Measurements from ENCODE around the gene MRPS24. TPM values are rescaled to one million over a fixed set of nuclear protein-coding genes. Genes with fewer than 3 reads are reported as not detected.
"Not testable (repeated sequence)": the region's sequence is repeated elsewhere in the genome, so short reads cannot be mapped to it uniquely, and the experiment has no call there.

MRPS24 gene
- total RNA-seq, 1 donor from 2014 or later, result 61.5 TPM

- Histone ChIP-seq H3K4me3 (no peak overlapping the region), H3K27ac (no peak overlapping the region), H3K4me1 (no peaks in the 10 kb centered on the region), H3K9me3 (no peaks in the 10 kb centered on the region), H3K27me3 (no peaks in the 10 kb centered on the region), H3K36me3 (no peaks in the 10 kb centered on the region)
- TF ChIP-seq, protein P1, sequence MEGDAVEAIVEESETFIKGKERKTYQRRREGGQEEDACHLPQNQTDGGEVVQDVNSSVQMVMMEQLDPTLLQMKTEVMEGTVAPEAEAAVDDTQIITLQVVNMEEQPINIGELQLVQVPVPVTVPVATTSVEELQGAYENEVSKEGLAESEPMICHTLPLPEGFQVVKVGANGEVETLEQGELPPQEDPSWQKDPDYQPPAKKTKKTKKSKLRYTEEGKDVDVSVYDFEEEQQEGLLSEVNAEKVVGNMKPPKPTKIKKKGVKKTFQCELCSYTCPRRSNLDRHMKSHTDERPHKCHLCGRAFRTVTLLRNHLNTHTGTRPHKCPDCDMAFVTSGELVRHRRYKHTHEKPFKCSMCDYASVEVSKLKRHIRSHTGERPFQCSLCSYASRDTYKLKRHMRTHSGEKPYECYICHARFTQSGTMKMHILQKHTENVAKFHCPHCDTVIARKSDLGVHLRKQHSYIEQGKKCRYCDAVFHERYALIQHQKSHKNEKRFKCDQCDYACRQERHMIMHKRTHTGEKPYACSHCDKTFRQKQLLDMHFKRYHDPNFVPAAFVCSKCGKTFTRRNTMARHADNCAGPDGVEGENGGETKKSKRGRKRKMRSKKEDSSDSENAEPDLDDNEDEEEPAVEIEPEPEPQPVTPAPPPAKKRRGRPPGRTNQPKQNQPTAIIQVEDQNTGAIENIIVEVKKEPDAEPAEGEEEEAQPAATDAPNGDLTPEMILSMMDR (IDR thresholded peaks at IDR 0.05), result no peak
- DNase-seq (no peak), ATAC-seq (no peak)
- intact Hi-C loops (cut with DNase I), result no loop called here
Observed at GRCh38 chr7:43844662-43845061, 24.7 kb downstream of the MRPS24 start.

- no peaks in the 10 kb centered on the region for H3K36me3 ChIP-seq
- H3K27me3 ChIP-seq, result no peaks in the 10 kb centered on the region
- H3K4me3 ChIP-seq, result no peak overlapping the region
- no peak overlapping the region for H3K27ac ChIP-seq
- H3K4me1 ChIP-seq, result no peaks in the 10 kb centered on the region
- intact Hi-C loops (cut with DNase I), result no loop called here
- DNase-seq, result no peak
- TF ChIP-seq, protein P1 (IDR thresholded peaks at IDR 0.05), result no peak
- H3K9me3 ChIP-seq, result no peaks in the 10 kb centered on the region
- ATAC-seq, result no peak
Observed at GRCh38 chr7:43844257-43844656, 25.1 kb downstream of the MRPS24 start.

DNA sequence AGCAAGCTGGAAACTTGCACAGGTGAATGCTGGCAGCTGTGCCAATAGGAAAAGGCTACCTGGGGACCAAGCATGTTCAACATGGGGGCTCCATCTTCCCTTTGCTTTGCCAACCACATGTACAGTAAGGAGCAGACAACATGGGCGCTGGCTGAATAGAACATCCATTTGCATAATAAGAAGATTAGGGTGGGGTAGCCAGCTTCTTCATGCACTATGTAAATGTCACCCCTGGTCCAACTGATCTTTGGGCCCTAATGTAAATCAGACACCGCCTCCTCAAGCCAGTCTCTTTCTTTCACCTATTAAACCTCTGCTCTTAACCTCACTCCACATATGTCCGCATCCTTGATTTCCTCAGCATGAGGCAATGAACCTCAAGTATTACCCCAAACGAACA, 26.0 kb downstream of the MRPS24 start:
- ATAC-seq (no peak), DNase-seq (no peak)
- TF ChIP-seq, protein P1 (IDR thresholded peaks at IDR 0.05), result no peak
- Histone ChIP-seq H3K9me3 (no peaks in the 10 kb centered on the region), H3K27me3 (no peaks in the 10 kb centered on the region), H3K4me3 (no peak overlapping the region), H3K36me3 (no peaks in the 10 kb centered on the region), H3K4me1 (no peaks in the 10 kb centered on the region), H3K27ac (no peak overlapping the region)
- intact Hi-C loops (cut with DNase I), result no loop called here

GRCh38 chr7:43838201-43838658, 31.1 kb downstream of the MRPS24 start:
- intact Hi-C loops (cut with DNase I), result no loop called here
- H3K27ac ChIP-seq, result no peak overlapping the region
- no peaks in the 10 kb centered on the region for H3K4me1 ChIP-seq
- H3K4me3 ChIP-seq, result no peak overlapping the region
- H3K27me3 ChIP-seq, result no peaks in the 10 kb centered on the region
- DNase-seq (no peak), ATAC-seq (no peak)
- H3K36me3 ChIP-seq, result no peaks in the 10 kb centered on the region
- no peaks in the 10 kb centered on the region for H3K9me3 ChIP-seq
- TF ChIP-seq, protein P1 (IDR thresholded peaks at IDR 0.05), result no peak

DNA sequence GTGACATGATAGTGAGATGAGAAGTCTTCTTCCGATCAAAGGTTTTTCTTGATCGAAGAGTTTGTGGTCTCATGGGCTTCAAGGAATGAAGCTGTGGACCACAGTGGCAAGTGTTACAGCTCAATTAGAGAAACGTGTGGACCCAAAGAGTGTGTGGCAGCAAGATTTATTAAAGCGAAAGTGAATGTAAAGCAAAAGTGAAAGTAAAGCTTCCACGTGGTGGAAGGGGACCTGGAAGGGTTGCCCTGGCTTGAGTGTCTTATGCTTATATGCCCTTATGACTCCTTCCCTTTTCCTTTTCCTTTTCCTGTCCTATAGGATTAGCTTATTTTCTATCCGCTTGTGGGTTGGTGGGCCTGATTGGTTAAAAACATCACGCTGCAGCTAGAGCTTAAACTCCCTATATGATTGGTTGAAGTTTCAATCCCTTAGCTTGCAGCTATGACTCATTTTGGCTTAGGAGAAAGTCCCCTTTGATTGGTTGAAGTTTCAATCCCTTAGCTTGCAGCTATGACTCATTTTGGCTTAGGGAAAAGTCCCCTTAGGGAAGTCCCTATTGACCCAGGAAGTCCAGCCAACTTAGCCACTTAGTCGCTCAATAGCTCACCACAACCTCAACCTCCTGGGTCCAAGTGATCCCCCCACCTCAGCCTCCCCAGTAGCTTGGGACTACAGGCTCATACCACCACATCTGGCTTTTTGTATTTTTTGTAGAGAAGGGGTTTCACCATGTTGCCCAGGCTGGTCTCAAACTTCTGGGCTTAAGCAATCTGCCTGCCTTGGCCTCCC, 34.7 kb downstream of the MRPS24 start:
- TF ChIP-seq, protein P1 (IDR thresholded peaks at IDR 0.05), result no peak
- no peak for DNase-seq
- no peak overlapping the region for H3K27ac ChIP-seq
- no peaks in the 10 kb centered on the region for H3K4me1 ChIP-seq
- intact Hi-C loops (cut with DNase I), result no loop called here
- no peaks in the 10 kb centered on the region for H3K36me3 ChIP-seq
- H3K9me3 ChIP-seq, result no peaks in the 10 kb centered on the region
- peak; percentile 49 for ATAC-seq
- H3K27me3 ChIP-seq, result no peaks in the 10 kb centered on the region
- peak overlapping the region; percentile 33 for H3K4me3 ChIP-seq

DNA sequence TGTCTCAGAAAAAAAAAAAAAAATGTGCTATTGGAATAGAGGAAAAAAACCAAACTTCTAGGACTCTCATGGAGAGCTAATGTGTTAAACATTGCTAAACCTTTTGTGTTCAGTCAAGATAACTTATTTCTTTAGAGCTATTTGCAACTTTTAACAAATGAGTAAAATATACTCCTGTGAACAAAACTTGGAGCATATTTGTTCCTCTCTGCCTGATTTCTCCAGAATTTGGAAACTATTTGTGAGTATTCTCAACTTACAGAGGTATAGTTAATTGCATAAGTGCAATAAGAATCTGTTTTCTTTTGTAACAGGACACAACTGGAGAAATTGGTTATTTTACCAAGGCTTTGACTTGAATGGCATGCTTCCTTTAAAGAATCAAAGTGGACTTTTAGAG, 38.4 kb downstream of the MRPS24 start:
- H3K36me3 ChIP-seq; H3K27ac ChIP-seq; ATAC-seq; H3K4me1 ChIP-seq; H3K4me3 ChIP-seq; DNase-seq; intact Hi-C loops (cut with DNase I); H3K9me3 ChIP-seq; H3K27me3 ChIP-seq: not testable (repeated sequence)
